Measurements from ENCODE around the gene CNTN4.

Gene CNTN4

GRCh38 chr3:2856138-2857133, 757.8 kb downstream of the CNTN4 start:
- Histone ChIP-seq H3K23ac (ENCODE audit: low read length in 2 of 2) (no peak overlapping the region), H3K4ac (ENCODE audit: low read depth in 1 of 2, low read length in 2 of 2) (no peak overlapping the region), H3K4me2 (ENCODE audit: low read length, poor library complexity, severe bottlenecking) (no peak overlapping the region), H2BK15ac (ENCODE audit: low read depth, poor library complexity, severe bottlenecking) (no peak overlapping the region), H2BK5ac (ENCODE audit: low read depth, low read length, poor library complexity, severe bottlenecking) (no peak overlapping the region), H2AK5ac (ENCODE audit: low read length, severe bottlenecking) (no peak overlapping the region), H3K36me3 (ENCODE audit: control insufficient read depth in 1 of 2, insufficient read depth in 2 of 2, low read depth in 1 of 2, low read length in 2 of 2) (no peaks in the 10 kb centered on the region), H3K4me1 (ENCODE audit: control insufficient read depth, insufficient read depth, low read depth, low read length) (no peaks in the 10 kb centered on the region), H3K79me1 (replicated peaks; ENCODE audit: low read length, poor library complexity, severe bottlenecking) (no peaks in the 10 kb centered on the region), H3K14ac (ENCODE audit: low read length in 2 of 2) (no peak overlapping the region), H3K4me3 (ENCODE audit: insufficient read depth in 1 of 2, low read depth in 1 of 2, low read length in 2 of 2) (no peak overlapping the region), H2BK12ac (ENCODE audit: low read length in 2 of 2) (no peak overlapping the region), H3K27me3 (ENCODE audit: control insufficient read depth in 1 of 2, insufficient read depth in 1 of 2, low read length in 2 of 2) (no peaks in the 10 kb centered on the region), H3K27ac (ENCODE audit: low read length, poor library complexity, severe bottlenecking) (no peak overlapping the region), H2AFZ (ENCODE audit: low read depth, low read length) (no peak overlapping the region), H2BK120ac (ENCODE audit: low read depth, low read length) (no peak overlapping the region), H3K9ac (ENCODE audit: low read length) (no peak overlapping the region), H4K8ac (ENCODE audit: low read length) (no peak overlapping the region), H3K18ac (ENCODE audit: low read depth in 1 of 2, low read length in 2 of 2) (no peak overlapping the region), H3K9me3 (ENCODE audit: control insufficient read depth, low read length) (no peaks in the 10 kb centered on the region), H4K91ac (ENCODE audit: low read length) (no peak overlapping the region)
- peak; percentile 30 for DNase-seq
- 50% methylated on average over 10 of the region's 12 CpGs for WGBS

DNA sequence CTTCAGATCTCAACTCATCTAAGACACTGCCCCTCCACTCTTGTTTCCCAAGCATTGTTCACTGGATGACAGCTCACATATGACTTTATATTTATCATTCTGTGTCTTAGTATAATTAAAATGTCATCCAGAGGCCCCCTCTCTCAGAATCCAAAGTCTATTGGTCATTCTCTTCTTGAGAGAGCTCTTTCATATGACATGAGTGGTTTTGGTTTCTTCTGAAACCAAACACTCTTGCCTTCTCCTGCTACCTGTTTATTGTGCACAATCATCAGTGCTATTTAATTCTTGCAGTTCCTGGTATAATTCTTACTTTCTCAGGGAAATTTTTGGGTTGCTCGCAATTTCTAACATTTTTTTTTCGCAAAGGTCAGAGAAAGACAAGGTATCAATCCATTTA, 762.0 kb downstream of the CNTN4 start:
- Histone ChIP-seq H2BK12ac (ENCODE audit: low read length in 2 of 2) (no peak overlapping the region), H3K27ac (ENCODE audit: low read length, poor library complexity, severe bottlenecking) (no peak overlapping the region), H2BK15ac (ENCODE audit: low read depth, poor library complexity, severe bottlenecking) (no peak overlapping the region), H3K79me1 (replicated peaks; ENCODE audit: low read length, poor library complexity, severe bottlenecking) (no peaks in the 10 kb centered on the region), H3K4ac (ENCODE audit: low read depth in 1 of 2, low read length in 2 of 2) (no peak overlapping the region), H2AK5ac (ENCODE audit: low read length, severe bottlenecking) (no peak overlapping the region), H3K18ac (ENCODE audit: low read depth in 1 of 2, low read length in 2 of 2) (no peak overlapping the region), H2BK120ac (ENCODE audit: low read depth, low read length) (no peak overlapping the region), H4K8ac (ENCODE audit: low read length) (no peak overlapping the region), H2AFZ (ENCODE audit: low read depth, low read length) (no peak overlapping the region), H3K9me3 (ENCODE audit: control insufficient read depth, low read length) (no peaks in the 10 kb centered on the region), H3K4me1 (ENCODE audit: control insufficient read depth, insufficient read depth, low read depth, low read length) (no peaks in the 10 kb centered on the region), H3K9ac (ENCODE audit: low read length) (no peak overlapping the region), H3K4me2 (ENCODE audit: low read length, poor library complexity, severe bottlenecking) (no peak overlapping the region), H3K36me3 (ENCODE audit: control insufficient read depth in 1 of 2, insufficient read depth in 2 of 2, low read depth in 1 of 2, low read length in 2 of 2) (no peaks in the 10 kb centered on the region), H3K27me3 (ENCODE audit: control insufficient read depth in 1 of 2, insufficient read depth in 1 of 2, low read length in 2 of 2) (no peaks in the 10 kb centered on the region), H3K23ac (ENCODE audit: low read length in 2 of 2) (no peak overlapping the region), H4K91ac (ENCODE audit: low read length) (no peak overlapping the region), H3K14ac (ENCODE audit: low read length in 2 of 2) (no peak overlapping the region), H3K4me3 (ENCODE audit: insufficient read depth in 1 of 2, low read depth in 1 of 2, low read length in 2 of 2) (no peak overlapping the region), H2BK5ac (ENCODE audit: low read depth, low read length, poor library complexity, severe bottlenecking) (no peak overlapping the region)
- WGBS: no CpG with 5 or more reads among the region's 2 CpGs
- DNase-seq: no peak

DNA sequence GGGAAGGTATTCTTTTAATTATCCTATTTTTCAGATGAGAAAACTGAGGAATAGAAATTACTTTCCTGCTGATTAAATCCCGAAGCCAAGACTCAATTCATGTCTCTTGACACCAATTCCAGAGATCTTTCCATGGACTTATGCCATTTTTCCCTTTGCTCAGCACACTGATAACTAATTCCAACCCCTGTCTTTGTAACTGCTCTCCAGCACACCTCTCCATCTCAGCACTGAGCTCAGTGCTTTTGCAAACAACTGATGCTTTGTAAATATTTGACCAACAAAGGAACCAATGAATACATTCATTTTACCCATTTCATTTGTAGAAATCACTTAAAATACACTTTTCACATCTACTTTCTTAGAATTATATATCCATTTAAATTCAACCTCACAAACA, 762.5 kb downstream of the CNTN4 start:
- 76% methylated on average over 1 of the region's 1 CpG for WGBS
- H3K4ac ChIP-seq (ENCODE audit: low read depth in 1 of 2, low read length in 2 of 2): no peak overlapping the region
- H3K4me1 ChIP-seq (ENCODE audit: control insufficient read depth, insufficient read depth, low read depth, low read length): no peaks in the 10 kb centered on the region

DNA sequence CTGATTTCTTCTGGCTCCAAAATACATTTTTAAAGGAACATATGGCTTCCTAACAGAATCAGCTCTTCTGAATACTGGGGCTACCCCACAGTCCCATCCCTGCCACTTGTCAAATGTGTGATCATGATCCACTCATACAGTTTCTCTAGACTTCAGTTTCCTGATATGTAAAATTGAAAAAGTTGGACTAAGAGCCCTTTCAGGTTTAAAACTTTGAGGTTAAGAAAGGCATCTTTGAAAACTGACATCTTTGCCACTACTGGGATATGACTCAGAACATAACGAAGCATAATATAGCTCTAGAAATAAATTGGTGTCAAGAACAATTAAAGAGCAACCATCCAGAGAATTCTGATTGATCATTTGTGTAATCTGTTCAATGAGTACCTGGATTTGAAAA, 763.3 kb downstream of the CNTN4 start:
- no CpG with 5 or more reads among the region's 1 CpG for WGBS

More for the DNA sequence above, 762.5 kb downstream of the CNTN4 start:
- Histone ChIP-seq H4K8ac (ENCODE audit: low read length) (no peak overlapping the region), H4K91ac (ENCODE audit: low read length) (no peak overlapping the region), H3K4me3 (ENCODE audit: insufficient read depth in 1 of 2, low read depth in 1 of 2, low read length in 2 of 2) (no peak overlapping the region), H2BK12ac (ENCODE audit: low read length in 2 of 2) (no peak overlapping the region), H2BK5ac (ENCODE audit: low read depth, low read length, poor library complexity, severe bottlenecking) (no peak overlapping the region), H3K4me2 (ENCODE audit: low read length, poor library complexity, severe bottlenecking) (no peak overlapping the region), H2BK15ac (ENCODE audit: low read depth, poor library complexity, severe bottlenecking) (no peak overlapping the region), H3K79me1 (replicated peaks; ENCODE audit: low read length, poor library complexity, severe bottlenecking) (no peaks in the 10 kb centered on the region), H3K23ac (ENCODE audit: low read length in 2 of 2) (no peak overlapping the region), H2AK5ac (ENCODE audit: low read length, severe bottlenecking) (no peak overlapping the region), H2BK120ac (ENCODE audit: low read depth, low read length) (no peak overlapping the region), H3K27me3 (ENCODE audit: control insufficient read depth in 1 of 2, insufficient read depth in 1 of 2, low read length in 2 of 2) (no peaks in the 10 kb centered on the region), H3K18ac (ENCODE audit: low read depth in 1 of 2, low read length in 2 of 2) (no peak overlapping the region), H2AFZ (ENCODE audit: low read depth, low read length) (no peak overlapping the region), H3K14ac (ENCODE audit: low read length in 2 of 2) (no peak overlapping the region), H3K36me3 (ENCODE audit: control insufficient read depth in 1 of 2, insufficient read depth in 2 of 2, low read depth in 1 of 2, low read length in 2 of 2) (no peaks in the 10 kb centered on the region), H3K9ac (ENCODE audit: low read length) (no peak overlapping the region), H3K9me3 (ENCODE audit: control insufficient read depth, low read length) (no peaks in the 10 kb centered on the region), H3K27ac (ENCODE audit: low read length, poor library complexity, severe bottlenecking) (no peak overlapping the region)
- no peak for DNase-seq

More for the DNA sequence above, 763.3 kb downstream of the CNTN4 start:
- no peak overlapping the region for H2BK12ac ChIP-seq (ENCODE audit: low read length in 2 of 2)
- H4K8ac ChIP-seq (ENCODE audit: low read length): no peak overlapping the region
- H3K27ac ChIP-seq (ENCODE audit: low read length, poor library complexity, severe bottlenecking): no peak overlapping the region
- H4K91ac ChIP-seq (ENCODE audit: low read length): no peak overlapping the region
- no peak overlapping the region for H2BK120ac ChIP-seq (ENCODE audit: low read depth, low read length)
- no peak overlapping the region for H2BK5ac ChIP-seq (ENCODE audit: low read depth, low read length, poor library complexity, severe bottlenecking)
- H3K4ac ChIP-seq (ENCODE audit: low read depth in 1 of 2, low read length in 2 of 2): no peak overlapping the region
- H3K27me3 ChIP-seq (ENCODE audit: control insufficient read depth in 1 of 2, insufficient read depth in 1 of 2, low read length in 2 of 2): no peaks in the 10 kb centered on the region
- no peaks in the 10 kb centered on the region for H3K9me3 ChIP-seq (ENCODE audit: control insufficient read depth, low read length)
- H3K36me3 ChIP-seq (ENCODE audit: control insufficient read depth in 1 of 2, insufficient read depth in 2 of 2, low read depth in 1 of 2, low read length in 2 of 2): no peaks in the 10 kb centered on the region
- H3K18ac ChIP-seq (ENCODE audit: low read depth in 1 of 2, low read length in 2 of 2): no peak overlapping the region
- H2BK15ac ChIP-seq (ENCODE audit: low read depth, poor library complexity, severe bottlenecking): no peak overlapping the region
- H3K79me1 ChIP-seq (replicated peaks; ENCODE audit: low read length, poor library complexity, severe bottlenecking): no peaks in the 10 kb centered on the region
- H3K4me3 ChIP-seq (ENCODE audit: insufficient read depth in 1 of 2, low read depth in 1 of 2, low read length in 2 of 2): no peak overlapping the region
- DNase-seq: no peak
- no peak overlapping the region for H3K23ac ChIP-seq (ENCODE audit: low read length in 2 of 2)
- H3K4me1 ChIP-seq (ENCODE audit: control insufficient read depth, insufficient read depth, low read depth, low read length): no peaks in the 10 kb centered on the region
- no peak overlapping the region for H2AFZ ChIP-seq (ENCODE audit: low read depth, low read length)
- H3K9ac ChIP-seq (ENCODE audit: low read length): no peak overlapping the region
- no peak overlapping the region for H3K4me2 ChIP-seq (ENCODE audit: low read length, poor library complexity, severe bottlenecking)
- no peak overlapping the region for H3K14ac ChIP-seq (ENCODE audit: low read length in 2 of 2)
- H2AK5ac ChIP-seq (ENCODE audit: low read length, severe bottlenecking): no peak overlapping the region
